Measurements from ENCODE around the gene TSPYL4.

- TF ChIP-seq CTCF (IDR thresholded peaks at IDR 0.05) (no peak), ZFX (IDR thresholded peaks at IDR 0.05; ENCODE audit: borderline replicate concordance) (no peak)
Measured at GRCh38 chr6:116255246-116255800, 1.4 kb upstream of the TSPYL4 start.

All from 22Rv1 (cell line).